ENCODE data around the gene TMC4.

DNA sequence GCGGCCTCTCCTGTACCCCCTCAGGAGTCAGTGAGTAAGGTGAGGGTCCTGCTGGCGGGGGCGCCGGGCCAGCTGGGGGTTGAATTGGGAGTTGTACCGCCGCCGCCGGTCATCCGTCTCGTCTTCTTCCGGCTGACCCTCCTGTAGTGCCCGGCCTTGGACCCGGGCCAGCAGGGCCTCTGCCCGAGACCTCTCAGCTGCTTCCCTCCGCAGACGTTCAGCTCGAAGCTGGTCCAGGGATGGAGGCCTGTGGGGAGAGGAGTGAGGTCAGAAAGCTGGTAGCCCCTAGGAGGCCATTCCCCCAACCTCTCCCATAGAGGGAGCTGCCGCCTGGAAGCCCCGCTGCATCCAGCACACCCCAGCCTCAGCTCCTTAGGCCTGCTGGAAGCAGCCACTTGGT is 17.3 kb downstream of the TMC4 start:
- peak in 1 of 2 donors; percentile 14 for TF ChIP-seq POLR2A (IDR thresholded peaks at IDR 0.05)
- TF ChIP-seq, protein P1, sequence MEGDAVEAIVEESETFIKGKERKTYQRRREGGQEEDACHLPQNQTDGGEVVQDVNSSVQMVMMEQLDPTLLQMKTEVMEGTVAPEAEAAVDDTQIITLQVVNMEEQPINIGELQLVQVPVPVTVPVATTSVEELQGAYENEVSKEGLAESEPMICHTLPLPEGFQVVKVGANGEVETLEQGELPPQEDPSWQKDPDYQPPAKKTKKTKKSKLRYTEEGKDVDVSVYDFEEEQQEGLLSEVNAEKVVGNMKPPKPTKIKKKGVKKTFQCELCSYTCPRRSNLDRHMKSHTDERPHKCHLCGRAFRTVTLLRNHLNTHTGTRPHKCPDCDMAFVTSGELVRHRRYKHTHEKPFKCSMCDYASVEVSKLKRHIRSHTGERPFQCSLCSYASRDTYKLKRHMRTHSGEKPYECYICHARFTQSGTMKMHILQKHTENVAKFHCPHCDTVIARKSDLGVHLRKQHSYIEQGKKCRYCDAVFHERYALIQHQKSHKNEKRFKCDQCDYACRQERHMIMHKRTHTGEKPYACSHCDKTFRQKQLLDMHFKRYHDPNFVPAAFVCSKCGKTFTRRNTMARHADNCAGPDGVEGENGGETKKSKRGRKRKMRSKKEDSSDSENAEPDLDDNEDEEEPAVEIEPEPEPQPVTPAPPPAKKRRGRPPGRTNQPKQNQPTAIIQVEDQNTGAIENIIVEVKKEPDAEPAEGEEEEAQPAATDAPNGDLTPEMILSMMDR (IDR thresholded peaks at IDR 0.05): no peak

Measured in thyroid gland (tissue), 4 donors.